Epithelial cell of proximal tubule (primary cell): ENCODE results near the gene ZNF384. TPM values are rescaled to one million over a fixed set of nuclear protein-coding genes. Genes with fewer than 3 reads are reported as not detected.

Experiments
- DNase-seq: peaks from one replicate; pipeline ENCODE4 v3.0.0-alpha.2; 2011; ENCODE audit warnings: low read depth
- H3K4me3 ChIP-seq: 2 replicates; pipeline ENCODE4 v1.5.1; 2011; ENCODE audit warnings: low read depth, mild to moderate bottlenecking, low read length
- total RNA-seq: library from RNA; depleted of rRNA; stranded (reverse); fragments of >200 nt; gene quantifications from 2 replicates; pipeline ENCODE4 v1.2.3, GENCODE V29; 2015
- TF ChIP-seq, protein P1 (sequence below): conservative IDR thresholded peaks from 2 replicates; pipeline ENCODE4 v1.5.1; 2012; ENCODE audit warnings: low read depth, mild to moderate bottlenecking, low read length

The ZNF384 gene
- total RNA-seq, 1 donor from 2014 or later, result 19.9 TPM

DNA sequence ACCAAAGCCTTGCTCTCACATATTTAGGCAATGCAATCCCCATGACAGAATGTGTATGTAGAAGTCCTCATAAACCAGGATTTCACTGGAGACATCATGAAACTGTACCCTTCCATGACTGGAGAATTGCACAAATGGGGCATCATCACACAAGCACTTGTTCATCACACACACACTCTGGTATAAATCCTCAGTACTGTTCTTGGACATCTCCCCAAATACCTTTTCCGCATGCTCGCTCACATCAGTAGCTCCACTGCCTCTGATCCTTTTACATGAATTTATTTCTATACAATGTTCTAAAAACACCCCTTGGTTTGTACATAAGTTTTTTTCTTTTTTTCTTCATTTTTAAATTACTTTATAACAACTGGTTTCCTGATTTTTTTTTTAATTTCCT is 23.0 kb downstream of the ZNF384 start:
- no peak for DNase-seq
- TF ChIP-seq, protein P1, sequence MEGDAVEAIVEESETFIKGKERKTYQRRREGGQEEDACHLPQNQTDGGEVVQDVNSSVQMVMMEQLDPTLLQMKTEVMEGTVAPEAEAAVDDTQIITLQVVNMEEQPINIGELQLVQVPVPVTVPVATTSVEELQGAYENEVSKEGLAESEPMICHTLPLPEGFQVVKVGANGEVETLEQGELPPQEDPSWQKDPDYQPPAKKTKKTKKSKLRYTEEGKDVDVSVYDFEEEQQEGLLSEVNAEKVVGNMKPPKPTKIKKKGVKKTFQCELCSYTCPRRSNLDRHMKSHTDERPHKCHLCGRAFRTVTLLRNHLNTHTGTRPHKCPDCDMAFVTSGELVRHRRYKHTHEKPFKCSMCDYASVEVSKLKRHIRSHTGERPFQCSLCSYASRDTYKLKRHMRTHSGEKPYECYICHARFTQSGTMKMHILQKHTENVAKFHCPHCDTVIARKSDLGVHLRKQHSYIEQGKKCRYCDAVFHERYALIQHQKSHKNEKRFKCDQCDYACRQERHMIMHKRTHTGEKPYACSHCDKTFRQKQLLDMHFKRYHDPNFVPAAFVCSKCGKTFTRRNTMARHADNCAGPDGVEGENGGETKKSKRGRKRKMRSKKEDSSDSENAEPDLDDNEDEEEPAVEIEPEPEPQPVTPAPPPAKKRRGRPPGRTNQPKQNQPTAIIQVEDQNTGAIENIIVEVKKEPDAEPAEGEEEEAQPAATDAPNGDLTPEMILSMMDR, result no peak

DNA sequence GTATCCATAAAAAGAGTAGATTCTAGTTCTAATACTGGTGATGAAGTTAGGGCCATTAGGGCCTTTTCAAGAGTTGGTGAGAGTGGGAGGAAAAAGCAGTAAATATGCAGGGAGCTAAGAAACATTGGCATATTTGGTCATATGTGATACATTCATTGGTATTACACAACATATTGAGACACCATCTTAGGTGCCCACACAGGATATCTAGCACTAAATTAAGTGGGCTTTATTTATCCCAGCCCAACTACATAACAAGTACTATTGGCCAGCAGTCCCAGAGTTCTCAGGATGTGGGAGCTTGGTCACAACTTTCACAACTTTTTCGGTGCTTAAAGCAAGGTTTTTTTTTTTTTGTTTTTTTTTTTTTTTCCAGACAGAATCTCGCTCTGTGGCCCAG is 24.3 kb downstream of the ZNF384 start:
- TF ChIP-seq, protein P1, result no peak
- no peak overlapping the region for H3K4me3 ChIP-seq
- no peak for DNase-seq

More for the DNA sequence above, 23.0 kb downstream of the ZNF384 start:
- no peak overlapping the region for H3K4me3 ChIP-seq

DNA sequence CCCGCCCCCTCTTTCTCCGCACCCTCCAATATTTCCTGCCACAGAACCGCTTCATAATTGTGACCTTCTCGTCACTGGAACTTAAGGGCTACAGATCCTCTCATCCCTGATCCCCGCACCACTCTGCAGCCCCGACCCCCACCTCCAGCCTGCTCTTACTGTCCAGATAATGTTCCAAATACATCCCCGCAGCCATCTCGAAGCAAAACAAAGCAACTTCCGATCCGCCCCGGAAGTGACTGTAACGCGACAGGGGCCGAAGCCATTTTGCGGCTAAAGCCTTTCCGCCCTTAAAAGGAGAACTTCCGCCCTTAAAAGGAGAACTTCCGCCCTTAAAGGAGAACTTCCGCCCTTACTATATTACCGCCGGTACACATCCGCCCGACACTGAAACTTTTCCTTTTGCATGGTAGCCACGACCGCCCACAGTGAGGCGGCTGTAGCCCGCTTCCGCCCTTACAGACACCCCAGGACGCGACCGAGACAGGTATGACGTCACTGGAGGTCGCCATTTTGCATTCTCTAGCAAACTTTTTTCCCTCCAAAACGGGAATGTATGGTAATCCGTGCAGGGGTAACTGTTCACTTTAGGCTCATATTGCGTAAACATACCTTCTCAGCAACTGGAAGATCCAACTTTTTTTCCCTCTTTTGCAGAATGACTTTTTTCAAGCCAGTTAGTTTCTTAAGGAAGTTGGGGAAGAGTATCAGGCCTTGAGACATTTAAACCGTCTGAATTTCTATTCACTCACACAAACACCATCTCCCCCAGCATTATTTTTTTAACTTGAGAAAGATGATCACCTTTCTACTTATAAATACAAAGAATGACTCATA is 26.1 kb downstream of the ZNF384 start, which contains the start of gene ING4:
Gene ING4, minus strand, starts transcription at position 214 of the 837 bp plus-strand sequence. Its CDS starts 18 bp downstream, at position 196.
- peak within 1 kb of the TSS; percentile 93 for H3K4me3 ChIP-seq
- peak; percentile 96 for DNase-seq
- TF ChIP-seq, protein P1, result no peak

DNA sequence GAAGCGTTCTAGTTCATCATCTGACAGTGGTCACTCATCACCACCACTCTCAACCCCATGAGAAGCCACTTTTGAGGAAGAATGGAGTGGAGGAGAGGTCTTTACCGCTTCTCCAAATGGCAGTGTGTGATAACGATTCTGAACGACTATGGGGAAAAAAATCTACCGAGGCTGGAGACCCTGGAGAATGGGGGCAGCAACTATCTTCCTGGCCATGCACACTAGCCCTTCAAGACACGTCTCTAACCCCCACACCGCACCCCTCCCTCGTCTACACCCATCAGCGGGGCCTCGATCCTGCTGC is 26.6 kb downstream of the ZNF384 start:
- TF ChIP-seq, protein P1, result no peak
- peak overlapping the region; percentile 93 for H3K4me3 ChIP-seq
- no peak for DNase-seq

DNA sequence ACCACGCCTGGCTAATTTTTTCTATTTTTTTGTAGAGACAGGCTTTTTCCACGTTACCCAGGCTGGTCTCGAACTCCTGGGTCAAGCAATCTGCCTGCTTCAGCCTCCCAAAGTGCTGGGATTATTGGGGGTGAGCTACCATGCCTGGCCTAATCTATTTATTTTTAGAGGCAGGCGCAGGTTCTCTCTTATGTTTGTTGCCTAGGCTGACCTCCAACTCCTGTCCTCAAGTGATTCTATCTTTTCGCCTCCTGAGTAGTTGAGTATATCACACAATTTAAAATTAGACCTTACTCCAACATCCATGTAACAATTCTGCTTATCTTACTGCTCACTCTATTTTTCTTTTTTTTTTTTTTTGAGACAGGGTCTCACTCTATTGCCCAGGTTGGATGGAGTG is 35.2 kb downstream of the ZNF384 start:
- TF ChIP-seq, protein P1, result no peak
- no peak for DNase-seq

DNA sequence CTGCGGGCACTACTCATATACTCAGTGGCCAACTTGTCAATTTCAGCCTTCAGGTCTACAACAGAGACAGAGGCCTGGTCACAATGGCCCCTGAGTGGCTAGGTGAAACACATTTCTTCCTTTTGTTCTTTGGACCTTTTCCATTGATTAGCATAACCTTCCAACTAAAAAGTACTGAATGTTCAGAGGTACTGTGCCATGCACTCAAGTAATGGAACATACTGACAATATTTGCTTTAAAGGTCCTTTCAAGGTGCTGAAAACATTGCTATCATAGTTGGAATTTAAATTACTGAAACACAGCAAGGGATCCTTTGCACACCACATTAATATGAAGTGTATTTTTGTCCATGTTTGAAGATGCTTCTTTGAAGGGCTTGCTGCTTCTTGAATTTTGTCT is 35.8 kb downstream of the ZNF384 start:
- TF ChIP-seq, protein P1, result no peak
- no peak for DNase-seq
- H3K4me3 ChIP-seq, result no peak overlapping the region

More for the DNA sequence above, 35.2 kb downstream of the ZNF384 start:
- H3K4me3 ChIP-seq, result no peak overlapping the region

DNA sequence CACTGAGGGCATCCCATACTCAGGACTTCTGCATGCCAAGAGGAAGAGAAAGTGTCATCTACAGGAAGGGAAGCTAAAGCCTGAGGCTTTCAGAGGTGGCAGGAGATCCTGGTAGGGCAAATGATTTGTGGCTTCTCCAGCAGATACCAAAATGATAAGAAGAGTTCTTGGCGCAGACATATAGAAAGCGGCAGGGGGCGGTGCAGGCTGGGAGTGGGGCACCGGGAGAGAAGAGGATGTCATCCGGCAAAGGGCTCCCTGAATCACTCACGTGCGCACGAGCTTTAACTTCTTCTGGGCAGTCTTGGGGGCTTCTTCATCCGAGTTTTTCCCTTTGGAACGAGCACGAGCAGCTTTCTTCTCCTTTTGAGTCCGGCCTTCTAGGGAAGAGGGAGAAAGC is 36.8 kb downstream of the ZNF384 start:
- H3K4me3 ChIP-seq, result no peak overlapping the region
- TF ChIP-seq, protein P1, result no peak

More for the DNA sequence above, 36.8 kb downstream of the ZNF384 start:
- no peak for DNase-seq
